GM21723 (cell line): ENCODE data around the gene ARHGAP23.

ENCODE experiments used
- ATAC-seq: cut with Tn5 transposase; IDR thresholded peaks from one replicate; pipeline ENCODE4 v1.9.1; 2021; ENCODE audit warnings: mild to moderate bottlenecking, moderate library complexity; ENCODE audit not compliant: unreplicated experiment

The ARHGAP23 gene

DNA sequence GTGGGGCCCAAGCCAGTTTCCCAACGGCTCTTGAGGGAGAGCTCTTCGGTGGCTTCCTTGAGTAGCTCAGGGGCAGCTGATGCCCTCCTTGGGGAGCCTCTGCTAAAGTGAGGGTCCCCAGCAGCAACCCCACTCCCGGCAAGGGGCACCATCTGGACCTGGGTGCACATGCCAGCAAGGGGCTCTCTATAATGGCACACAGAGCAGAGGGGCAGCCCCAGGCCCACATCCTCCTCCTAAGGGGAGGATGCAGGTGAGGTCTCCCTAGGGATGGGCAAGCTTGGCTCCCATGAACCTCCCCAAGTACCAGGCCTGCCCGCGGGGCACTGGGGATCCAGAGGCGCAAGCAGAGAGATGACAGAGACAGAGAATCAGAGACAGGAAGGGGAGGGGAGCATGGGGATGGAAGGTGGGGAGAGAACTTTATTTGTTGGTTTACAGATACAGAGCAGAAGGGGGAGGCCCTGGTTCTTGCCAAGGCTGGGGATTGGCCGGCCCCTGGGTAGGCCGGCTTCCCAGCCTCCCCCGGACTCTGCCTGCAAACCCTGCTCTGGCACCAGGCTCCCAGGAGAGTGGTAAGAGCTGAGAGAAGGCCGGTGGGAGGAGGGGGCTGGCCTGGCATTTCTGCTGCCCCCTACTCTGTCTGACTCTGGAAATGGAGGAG lies 116.0 kb downstream of the ARHGAP23 start:
- ATAC-seq, result no peak

DNA sequence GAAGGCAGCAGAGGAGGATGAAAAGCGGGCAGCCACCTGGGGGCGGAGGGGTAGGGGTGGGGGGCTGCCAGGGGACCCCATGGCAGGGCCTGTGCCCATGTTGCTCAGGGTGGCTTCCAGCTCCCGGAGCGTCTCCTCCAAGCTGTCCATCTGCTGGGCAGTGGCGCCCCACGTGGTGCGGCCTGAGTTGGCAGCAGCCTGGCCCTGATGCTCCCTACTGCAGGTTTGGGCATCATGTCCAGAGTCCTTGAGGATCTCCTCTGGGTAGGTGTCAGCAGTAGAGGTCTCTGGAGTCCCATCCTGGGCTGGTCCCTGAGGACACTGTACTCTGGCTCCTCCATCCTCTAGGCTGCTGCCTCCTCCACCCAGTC lies 116.6 kb downstream of the ARHGAP23 start:
- ATAC-seq, result no peak

DNA sequence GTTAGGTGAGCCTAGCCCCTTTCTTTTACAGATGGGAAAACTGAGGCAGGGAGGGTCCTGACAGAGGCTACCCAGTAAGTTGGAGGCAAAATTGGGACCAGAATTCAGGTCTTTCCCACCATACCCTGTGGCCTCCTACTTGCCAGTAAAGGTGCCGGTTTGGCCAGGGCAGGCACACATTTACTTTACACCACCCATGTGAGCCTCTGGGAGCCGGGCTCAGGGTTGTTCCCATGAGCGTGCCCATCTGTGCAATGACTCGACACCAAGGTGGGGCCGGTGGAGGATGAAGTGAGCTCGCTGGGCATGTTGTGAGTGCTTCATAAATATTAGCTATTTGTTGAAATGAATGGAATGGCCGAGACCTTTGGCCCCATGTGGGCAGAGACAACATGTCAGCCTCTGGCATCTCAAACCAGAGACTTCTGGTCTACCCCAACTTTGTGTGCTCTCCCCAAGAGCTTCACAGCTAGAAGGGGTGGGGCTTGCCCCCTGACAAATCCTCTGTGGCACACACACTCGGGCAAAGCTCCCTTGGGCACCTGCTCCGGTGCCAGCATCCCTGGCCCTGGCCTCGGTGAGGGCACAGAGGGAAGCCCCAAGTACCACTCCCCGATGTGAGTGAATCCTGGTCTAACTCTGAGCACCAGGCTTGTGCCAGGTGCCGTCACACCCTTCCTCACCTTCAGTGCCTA lies 117.4 kb downstream of the ARHGAP23 start:
- ATAC-seq, result no peak

DNA sequence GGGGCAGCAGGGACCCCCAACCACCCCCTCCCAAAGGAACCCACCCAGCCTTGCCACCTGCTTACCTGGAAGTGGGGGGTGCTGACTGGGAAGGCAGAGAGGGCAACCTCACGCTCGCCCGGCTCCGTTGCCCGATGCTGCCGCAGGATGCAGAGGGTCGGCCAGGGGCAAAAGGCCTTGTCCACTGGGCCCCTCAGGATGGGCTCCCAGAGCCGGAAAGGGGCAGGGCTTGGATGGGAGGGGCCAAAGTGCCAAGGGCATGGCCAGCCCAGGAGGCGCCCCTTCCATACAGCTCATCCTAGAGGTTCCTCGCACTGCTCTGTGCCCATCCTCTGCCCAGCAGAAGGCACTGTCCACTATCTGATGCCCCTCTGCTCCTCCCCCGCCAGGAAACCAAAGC lies 118.1 kb downstream of the ARHGAP23 start:
- ATAC-seq, result no peak

DNA sequence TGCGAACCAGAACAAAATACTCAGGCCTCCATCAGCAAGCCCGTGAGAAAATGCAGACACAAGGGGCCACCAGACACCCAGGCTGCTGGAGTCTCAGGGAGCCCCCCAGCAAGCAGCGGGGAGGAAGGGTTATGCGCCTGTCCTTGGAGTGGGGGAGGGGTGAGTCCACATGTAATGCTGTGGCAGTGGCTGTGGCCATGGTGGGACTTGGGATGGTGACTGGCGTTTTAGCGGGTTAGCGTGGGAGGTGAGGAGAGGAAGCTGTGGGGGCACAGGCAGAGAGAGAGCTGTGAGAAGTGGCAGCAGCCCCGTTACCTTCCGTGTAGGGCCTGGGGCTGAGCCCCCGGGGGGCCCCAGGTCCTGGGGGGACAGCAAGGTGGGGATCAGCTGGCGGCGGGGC lies 119.2 kb downstream of the ARHGAP23 start:
- no peak for ATAC-seq

DNA sequence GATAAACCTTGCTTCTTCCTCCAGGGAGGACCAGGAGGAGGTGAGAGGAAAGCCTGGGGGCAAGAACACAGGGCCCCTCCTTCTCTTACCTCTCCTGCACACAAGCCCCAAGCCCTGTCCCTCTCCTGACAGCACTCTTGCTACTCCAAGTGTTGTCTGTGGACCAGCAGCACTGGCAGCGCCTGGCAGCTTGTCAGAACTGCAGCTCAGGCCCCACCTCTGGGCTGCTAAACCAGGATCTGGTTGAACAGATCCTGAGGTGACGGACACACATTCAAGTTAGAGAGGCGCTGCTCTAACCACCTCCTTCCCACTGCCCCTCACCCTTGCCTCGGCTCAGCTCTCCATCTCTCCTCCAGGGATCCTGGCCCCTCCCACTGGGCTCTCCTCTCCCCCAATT lies 121.0 kb downstream of the ARHGAP23 start:
- ATAC-seq, result no peak

DNA sequence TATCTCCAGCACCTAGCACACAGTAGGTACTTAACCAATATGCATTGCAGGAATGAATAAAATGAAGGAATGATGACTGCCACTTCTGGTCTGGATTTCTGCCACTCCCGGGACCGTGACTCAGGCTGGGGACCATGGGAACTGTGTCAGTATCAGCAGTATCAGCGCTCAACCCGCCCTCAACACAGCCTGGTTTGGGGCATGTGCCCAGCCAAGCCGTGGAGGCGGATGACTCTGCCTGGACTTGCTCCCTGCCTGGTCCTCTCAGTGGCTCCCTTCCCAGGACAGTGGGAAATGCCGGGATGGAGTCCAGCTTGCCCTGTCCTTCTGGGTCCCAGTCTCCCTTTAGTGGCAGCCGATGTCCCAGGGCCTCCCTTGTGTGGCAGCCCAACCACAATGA lies 122.4 kb downstream of the ARHGAP23 start:
- no peak for ATAC-seq

DNA sequence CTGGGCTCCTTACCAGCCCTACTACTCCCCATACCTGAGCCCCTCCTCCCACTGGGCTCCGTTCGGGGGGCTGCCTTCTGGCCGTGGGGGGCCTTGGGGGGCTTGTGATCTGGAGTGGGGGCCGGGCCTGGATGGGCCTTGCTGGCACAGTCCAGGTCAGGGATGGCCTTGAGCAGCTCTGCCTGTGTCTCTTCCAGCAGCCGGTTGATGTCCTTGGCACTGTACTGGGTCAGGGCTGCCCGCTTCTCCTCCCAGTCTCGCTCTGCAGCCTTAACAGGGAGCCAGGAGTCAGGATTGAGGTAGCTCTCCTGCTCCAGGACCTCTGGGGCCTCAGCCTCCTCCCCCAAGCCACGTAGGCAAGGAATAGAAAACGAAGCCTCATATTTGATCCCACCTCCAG lies 122.9 kb downstream of the ARHGAP23 start:
- ATAC-seq, result no peak

DNA sequence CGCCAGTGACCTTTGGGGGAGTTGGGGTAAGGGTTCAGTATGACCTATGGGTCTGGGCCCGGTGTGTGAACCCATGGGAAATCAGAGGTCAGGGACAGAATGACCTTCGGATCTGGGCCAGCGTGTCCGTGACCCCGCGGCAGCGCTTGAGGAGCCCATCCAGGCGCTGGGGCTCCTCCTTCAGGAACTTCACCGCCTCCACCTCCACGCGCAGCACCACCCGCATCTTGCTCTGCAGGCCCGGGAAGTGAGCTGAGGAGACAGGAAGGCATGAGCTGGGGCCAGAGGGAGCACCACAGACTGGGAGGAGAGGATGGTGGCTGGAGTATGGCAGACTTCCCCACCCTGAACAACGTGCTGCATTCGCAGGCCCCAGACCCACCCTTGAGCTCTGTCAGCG lies 124.1 kb downstream of the ARHGAP23 start:
- no peak for ATAC-seq

DNA sequence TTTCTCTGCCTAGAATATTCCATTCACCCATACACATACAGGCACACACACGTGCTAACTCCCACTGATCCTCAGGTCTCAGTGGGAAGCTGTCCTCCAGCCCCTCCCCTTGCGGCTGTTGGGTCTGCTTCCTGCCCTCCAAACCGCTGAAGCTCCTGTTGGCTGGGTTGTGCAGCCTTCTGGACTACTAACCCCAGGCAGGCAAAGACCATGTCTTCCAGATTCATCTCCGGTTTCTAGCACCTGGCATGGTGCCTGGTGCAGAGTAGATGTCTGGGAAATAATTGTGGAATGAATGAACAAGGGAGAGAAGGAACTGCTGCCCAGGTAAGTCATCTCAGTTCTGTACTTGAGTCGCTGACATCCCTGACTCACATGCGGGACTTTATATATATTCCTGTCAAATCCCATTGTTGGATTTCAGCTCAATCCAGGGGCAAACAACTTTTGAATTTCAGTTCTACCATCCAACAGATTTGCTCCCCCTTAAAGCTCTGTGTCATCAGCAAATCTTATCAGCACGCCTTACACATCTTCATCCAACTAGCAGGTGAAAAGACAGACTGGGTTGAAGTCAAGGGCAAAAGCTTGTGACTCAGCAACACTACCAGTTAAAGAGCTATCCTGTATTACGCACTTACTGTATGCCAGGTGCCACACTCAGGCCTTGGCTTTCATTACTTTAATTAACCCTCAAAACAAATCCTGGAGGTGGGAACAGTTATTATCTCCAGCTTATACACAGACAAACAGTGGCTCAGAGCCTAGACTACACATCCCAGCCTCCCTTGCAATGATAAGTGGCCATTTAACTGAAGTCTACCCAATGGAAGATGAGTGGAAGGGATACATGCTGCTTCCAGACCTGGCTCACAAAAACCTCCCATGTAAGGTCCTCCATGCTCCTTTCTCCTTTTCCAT lies 126.4 kb downstream of the ARHGAP23 start:
- ATAC-seq, result no peak

DNA sequence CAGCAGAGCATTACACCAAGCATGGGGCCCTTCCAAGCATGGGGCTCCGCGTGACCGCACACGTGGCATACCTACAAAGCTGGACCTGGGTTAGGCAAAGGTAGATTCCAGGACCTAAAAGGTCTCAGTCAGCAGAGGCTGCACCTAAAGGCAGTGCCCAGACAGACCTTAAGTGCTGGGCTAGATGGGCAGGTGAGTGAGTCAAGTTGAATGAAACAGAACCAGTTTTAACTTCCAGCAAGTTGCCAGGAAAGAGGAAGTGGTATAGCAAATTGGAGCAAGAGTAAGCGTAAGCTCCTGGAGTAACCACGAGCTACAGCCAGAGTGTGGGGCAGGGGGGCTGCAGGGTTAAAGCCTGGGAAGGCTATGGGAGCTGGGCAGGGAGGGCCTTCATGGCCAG lies 128.0 kb downstream of the ARHGAP23 start:
- ATAC-seq, result no peak

DNA sequence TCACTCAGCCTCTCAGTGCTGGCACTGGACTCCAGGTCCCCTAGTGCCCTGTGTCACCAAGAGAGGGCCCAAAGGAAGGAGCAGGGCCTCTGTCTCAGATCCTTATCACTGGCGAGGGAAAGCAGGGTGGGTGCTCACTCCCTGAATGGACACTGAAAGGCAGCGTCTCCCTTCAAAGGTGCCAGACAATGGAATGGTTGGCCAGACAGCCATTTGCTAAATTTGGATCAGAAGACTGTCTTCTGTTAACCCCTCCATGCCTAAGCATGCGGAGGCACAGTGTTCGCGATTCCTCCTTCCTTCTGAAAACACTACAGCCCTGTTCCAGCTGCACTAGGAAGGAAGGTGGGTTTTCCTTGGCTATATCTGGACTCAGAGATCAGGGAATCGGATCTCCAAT lies 129.1 kb downstream of the ARHGAP23 start:
- no peak for ATAC-seq

DNA sequence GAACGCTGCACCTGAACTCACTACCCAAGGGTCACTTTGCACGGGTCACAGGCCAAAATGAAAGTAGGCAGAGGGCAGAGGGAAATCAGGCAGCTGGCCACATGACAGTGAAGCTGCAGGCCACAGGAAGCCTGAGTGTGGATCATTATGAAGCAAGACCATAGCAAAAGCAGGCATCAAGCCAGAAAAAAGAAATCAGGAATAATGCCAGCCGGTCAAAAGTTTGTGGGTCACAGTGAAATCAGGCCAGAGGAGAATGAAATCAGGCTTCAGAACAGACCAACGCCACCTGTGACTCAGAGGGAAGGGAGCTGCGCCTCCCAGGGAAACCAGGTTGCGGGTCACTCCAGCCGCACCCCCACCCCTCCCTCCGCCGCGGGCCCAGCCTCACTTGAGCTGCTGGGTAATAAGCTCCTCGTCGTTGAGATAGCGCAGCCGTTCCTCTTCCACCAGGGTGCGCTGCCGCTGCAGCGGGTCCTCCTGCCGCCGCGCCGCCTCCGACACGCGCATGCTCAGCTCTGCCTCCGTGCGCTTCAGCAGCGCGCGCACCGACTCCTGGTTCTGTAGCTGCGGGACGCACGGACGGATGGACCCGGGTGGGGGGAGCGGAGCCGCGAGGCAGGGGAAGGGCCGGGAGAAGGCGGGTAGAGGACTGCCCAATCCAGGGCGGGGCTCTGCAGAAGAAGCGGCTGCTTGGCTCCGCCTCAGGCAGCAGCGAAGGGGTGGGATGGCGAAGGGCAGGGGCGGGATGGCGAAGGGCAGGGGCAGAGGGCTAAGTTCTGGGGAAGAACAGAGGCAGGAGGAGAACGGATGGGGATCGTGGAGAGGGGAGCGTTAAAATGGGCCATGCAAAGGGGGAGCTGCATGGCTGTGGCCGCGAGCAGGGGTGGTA lies 129.8 kb downstream of the ARHGAP23 start:
- ATAC-seq, result peak; percentile 66

DNA sequence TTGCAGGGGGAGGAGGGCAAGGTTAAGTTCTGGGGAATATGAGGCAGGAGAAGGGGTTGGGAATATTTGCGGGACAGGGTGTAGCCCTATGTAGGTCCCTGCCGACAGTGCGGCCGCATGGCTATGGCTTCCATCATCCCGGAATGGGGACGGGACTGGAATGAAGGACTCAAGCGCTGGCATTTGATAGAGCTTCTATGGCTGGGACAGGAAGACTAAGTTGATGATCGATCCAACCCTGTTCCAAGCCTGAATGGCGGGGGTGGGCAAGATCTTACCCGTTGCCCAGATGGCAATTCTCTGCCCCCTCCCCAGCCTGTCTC lies 130.4 kb downstream of the ARHGAP23 start:
- peak; percentile 9 for ATAC-seq

DNA sequence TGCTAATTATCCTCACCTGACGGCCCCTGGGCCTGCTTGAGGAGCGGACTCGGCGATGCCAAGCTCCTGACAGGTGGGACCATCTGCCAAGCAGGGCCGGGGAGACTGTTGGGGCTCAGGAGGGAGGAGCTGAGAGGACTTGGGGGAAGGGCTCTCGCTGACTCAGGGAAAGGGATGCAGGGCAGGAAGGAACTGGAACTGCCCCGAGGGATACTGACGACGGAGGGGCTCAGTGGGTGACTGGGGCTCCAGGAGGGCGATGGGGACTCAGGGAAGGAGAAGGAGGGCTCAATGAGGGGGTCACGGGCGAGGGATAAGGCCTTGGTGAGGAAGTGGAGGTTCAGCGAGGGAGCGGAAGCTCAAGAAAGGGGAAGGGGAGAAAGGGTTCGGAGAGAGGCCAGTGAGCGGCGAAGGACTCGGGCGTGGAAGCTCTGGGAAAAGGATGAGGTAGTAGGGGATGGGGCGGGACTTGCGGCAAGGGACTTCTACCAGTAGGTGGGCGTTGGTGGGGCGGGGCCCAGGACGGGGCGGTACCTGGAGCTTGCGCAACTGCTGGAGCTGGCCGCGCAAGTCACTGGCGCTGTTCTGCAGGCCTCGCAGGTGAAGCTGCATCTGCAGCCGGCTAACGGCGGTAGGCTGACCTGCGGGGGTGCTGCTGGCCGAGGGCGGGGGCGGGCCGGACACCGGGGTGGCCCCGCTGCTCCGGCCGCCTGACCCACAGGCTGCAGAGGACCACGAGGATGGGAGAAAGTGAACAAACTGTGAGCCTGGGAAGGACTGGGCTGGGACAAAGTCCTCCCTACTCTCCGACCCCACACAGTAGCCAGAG lies 131.0 kb downstream of the ARHGAP23 start:
- peak; percentile 72 for ATAC-seq

DNA sequence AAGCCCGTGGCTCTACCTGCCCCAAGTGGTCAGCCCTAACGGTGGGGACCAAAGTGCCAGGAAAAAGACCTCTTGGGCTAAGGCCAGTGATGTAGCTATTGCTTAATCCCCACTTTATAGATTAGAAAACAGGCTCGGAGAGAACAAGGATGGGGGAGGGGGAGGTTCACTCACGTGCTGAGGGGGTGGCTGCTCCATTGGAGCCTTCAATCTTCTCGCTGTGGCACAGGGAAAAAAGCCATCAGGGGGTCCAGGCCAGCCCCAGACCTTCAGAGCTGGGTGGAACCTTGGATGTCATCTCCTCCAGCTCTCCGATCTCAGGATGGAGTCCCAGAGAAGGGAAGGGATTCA lies 131.6 kb downstream of the ARHGAP23 start:
- no peak for ATAC-seq

DNA sequence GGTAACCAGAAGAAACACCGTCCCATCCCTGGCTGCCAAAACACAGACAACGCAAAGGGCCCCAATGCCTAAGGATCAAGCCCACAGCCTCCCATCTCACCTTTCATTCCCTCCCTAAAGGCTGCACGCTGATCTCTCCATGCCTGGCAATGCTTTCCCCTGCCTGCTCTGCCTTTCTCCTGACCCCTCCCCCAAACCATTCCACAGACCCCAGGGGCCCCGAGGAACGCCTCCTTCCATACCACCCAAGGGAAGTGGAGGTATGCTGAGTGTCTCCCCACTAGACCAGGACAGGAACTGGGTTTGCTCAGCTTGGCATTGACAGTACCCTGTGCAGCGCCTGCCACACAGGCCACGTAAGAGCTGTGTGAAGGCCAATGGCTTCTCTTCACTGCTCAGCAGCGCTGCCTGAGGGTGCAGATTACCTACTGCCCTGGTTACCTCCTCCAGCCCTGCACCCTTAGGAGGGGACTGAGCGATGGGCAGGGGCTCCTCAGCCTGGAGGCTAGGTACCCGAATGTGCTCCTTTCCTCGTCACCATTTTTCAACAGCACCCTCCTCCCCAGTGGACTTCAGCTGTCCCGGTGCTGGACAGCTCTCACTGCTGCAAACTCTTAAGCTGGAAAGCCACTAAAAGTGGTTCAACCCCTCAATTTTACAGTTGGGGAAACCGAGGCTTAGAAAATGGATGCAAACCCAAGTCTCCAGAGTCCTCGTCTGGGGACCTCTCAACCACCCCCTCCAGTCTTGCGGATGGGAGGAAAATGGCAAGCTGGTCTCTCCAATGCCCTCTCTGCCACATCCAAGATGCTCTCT lies 132.4 kb downstream of the ARHGAP23 start:
- ATAC-seq, result no peak

DNA sequence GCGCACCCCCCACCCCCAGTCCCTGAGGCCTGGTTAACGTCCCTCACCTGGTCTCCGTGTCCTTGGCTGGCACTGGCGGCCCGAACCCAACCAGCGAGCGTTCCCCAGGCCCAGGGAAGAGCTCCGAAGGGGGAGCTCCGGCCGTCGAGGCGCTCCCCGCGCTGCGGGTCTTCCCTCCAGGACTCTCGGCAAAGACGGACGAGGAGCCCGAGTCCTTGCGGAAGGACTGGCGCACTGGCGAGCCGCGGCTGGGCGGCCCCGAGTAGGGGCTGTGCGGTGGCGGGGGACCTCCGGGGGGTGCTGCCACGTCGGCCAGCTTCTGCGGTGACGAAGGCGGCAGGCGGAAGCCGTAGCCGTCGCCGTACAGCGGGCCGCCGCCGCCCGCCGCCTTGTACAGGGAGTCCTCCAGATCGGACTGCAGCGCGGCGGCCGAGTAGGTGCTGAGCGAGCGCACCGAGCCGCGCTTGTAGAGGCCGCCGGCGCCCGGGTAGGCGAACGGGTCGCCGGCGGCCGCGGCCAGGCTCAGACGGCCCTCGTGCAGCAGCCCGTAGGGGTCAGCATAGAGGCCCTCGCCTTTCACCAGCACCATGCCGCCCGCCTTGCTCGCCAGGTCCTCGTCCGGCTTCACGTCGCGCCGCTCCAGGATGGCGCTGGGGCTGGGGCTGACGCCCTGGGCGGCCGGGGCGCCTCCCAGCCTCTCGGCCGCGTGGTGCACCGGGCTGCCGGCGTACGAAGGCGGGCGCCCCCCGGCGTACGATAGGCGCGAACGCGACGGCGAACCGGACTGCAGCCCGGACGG lies 133.4 kb downstream of the ARHGAP23 start:
- ATAC-seq, result no peak
